ENCODE results near the gene EPHA4. TPM values are rescaled to one million over a fixed set of nuclear protein-coding genes. Genes with fewer than 3 reads are reported as not detected.

The EPHA4 gene
- total RNA-seq, 2 experiments from 2014 or later: 0.23 TPM; not detected in 1

DNA sequence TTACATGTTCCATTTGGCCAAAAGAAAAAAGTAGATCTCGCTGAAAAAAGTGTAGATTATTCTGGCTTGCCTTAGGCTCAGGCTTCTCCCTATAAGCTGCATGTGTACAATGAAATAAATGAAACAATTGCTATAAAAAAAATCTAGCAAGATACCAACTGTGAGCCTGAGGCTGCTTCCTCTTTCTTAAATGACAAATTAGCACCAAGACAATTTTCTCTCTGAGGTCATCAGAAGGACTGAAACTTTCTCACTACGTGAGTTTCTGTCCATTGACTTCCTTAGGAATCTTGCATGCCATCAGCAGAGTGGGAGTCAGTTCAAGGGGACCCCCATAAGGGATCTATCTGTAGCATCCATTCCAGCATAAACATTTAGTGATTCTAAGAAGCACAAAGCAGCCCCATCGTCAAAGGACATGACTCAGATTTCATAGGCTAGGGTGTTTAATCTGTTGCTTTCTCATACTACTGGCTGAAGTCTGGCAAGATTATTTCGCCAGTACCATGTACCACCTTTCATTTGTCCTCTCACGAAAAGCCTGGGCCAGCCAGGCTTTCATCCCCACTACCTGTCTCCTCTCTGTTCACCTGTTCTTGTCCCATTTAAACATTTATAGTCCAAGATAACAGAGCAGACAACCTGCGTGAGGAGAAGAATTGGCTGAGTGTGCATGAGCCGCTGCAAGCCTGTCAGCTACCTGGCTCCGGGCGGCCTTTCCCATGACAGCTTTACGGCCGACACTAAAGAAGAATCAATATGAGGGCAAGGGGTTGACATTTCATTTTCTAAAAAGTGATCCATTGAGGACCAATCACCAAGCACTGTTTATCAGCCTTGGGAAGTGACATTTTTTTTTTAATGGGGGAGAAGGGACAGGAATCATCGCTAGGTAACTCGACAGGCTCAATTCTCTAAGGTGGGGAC, 120.0 kb downstream of the EPHA4 start:
- H3K9me3 ChIP-seq (ENCODE audit: low read length): no peaks in the 10 kb centered on the region
- POLR2A ChIA-PET: interaction anchor here (0.5 to 1.0 kb wide), 3 partner anchors 13 to 659 kb away, joined by 3 to 5 read pairs (median 4); no protein-coding TSS in a partner anchor
- no peak overlapping the region for H3K4me2 ChIP-seq (ENCODE audit: low read length)
- BruUV-seq (replicated peaks): no TSS peak
- no peaks in the 10 kb centered on the region for H3K9me2 ChIP-seq (ENCODE audit: insufficient read depth, low read length)
- intact Hi-C loops (cut with micrococcal nuclease; ENCODE audit: unreplicated experiment): no loop called here
- no peaks in the 10 kb centered on the region for H4K20me1 ChIP-seq (ENCODE audit: insufficient read depth, low read length)
- H3K27ac ChIP-seq (ENCODE audit: low read depth, low read length, poor library complexity, severe bottlenecking): no peak overlapping the region
- no peak overlapping the region for H2AFZ ChIP-seq (ENCODE audit: low read length)
- no peaks in the 10 kb centered on the region for H3K4me1 ChIP-seq (ENCODE audit: insufficient read depth, low read length, poor library complexity, severe bottlenecking)
- H3K79me2 ChIP-seq (ENCODE audit: insufficient read depth, low read depth, low read length): no peaks in the 10 kb centered on the region
- no peak for DNase-seq (ENCODE audit: low spot score)
- no peak for TF ChIP-seq EZH2phosphoT487 (IDR thresholded peaks at IDR 0.05; ENCODE audit: borderline replicate concordance, low read depth, low read length)
- TF ChIP-seq, protein P1, sequence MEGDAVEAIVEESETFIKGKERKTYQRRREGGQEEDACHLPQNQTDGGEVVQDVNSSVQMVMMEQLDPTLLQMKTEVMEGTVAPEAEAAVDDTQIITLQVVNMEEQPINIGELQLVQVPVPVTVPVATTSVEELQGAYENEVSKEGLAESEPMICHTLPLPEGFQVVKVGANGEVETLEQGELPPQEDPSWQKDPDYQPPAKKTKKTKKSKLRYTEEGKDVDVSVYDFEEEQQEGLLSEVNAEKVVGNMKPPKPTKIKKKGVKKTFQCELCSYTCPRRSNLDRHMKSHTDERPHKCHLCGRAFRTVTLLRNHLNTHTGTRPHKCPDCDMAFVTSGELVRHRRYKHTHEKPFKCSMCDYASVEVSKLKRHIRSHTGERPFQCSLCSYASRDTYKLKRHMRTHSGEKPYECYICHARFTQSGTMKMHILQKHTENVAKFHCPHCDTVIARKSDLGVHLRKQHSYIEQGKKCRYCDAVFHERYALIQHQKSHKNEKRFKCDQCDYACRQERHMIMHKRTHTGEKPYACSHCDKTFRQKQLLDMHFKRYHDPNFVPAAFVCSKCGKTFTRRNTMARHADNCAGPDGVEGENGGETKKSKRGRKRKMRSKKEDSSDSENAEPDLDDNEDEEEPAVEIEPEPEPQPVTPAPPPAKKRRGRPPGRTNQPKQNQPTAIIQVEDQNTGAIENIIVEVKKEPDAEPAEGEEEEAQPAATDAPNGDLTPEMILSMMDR (conservative IDR thresholded peaks at IDR 0.05; ENCODE audit: low read length): no peak
- no peak overlapping the region for H3K4me3 ChIP-seq (ENCODE audit: low read depth, low read length, poor library complexity, severe bottlenecking)
- no peaks in the 10 kb centered on the region for H3K36me3 ChIP-seq (ENCODE audit: insufficient read depth, low read length)
- CTCF ChIA-PET (ENCODE audit: unreplicated experiment): no interaction called here

DNA sequence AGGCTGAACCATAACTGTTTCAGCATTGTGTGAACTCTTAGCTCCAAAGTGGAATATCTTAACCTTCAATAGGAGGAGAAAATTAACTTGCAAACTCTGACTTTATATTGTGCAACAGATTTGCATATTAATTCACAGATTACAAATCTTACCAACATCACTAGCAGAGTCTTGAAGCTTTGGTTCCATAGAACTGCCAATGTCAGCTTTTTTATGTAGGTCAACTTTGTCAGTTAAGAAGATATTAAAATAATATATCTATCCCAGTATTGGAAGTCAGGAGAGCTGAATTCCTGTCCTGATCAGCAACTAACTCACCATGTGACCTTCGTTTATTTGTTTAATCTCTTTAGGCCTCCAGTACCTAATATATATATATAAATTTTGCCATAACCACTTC, 121.8 kb downstream of the EPHA4 start:
- DNase-seq (ENCODE audit: low spot score): no peak
- Histone ChIP-seq H4K20me1 (ENCODE audit: insufficient read depth, low read length) (no peaks in the 10 kb centered on the region), H3K4me1 (ENCODE audit: insufficient read depth, low read length, poor library complexity, severe bottlenecking) (no peaks in the 10 kb centered on the region), H3K4me2 (ENCODE audit: low read length) (no peak overlapping the region), H2AFZ (ENCODE audit: low read length) (no peak overlapping the region), H3K4me3 (ENCODE audit: low read depth, low read length, poor library complexity, severe bottlenecking) (no peak overlapping the region), H3K9me2 (ENCODE audit: insufficient read depth, low read length) (no peaks in the 10 kb centered on the region), H3K27ac (ENCODE audit: low read depth, low read length, poor library complexity, severe bottlenecking) (no peak overlapping the region), H3K9me3 (ENCODE audit: low read length) (no peaks in the 10 kb centered on the region), H3K79me2 (ENCODE audit: insufficient read depth, low read depth, low read length) (no peaks in the 10 kb centered on the region), H3K36me3 (ENCODE audit: insufficient read depth, low read length) (no peaks in the 10 kb centered on the region)
- no peak for TF ChIP-seq EZH2phosphoT487 (IDR thresholded peaks at IDR 0.05; ENCODE audit: borderline replicate concordance, low read depth, low read length)
- TF ChIP-seq, protein P1 (conservative IDR thresholded peaks at IDR 0.05; ENCODE audit: low read length): no peak
- no TSS peak for BruUV-seq (replicated peaks)
- ChIA-PET POLR2A (interaction anchor here (1.6 kb wide), 1 partner anchor 11 kb away, joined by 3 read pairs; no protein-coding TSS in a partner anchor), CTCF (ENCODE audit: unreplicated experiment) (no interaction called here)
- intact Hi-C loops (cut with micrococcal nuclease; ENCODE audit: unreplicated experiment): no loop called here

DNA sequence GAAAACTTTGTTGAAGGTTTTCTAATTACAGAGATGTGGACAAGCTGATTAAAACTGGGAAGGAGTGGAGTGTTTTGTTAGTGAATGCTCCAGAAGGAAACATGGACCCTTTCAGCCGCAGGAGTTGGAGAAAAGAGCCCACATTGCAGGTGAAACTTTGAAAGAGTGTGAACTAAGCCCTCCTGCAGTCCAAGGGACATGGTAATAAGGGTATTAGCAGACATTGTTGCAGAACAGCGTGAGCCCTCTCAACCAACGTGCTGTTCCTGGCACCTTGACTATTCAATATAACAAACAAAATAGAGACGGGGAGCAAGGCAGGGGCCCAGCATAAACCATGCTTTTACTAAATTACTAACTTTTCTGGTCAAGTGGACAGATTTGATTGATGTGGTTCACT, 122.7 kb downstream of the EPHA4 start:
- CTCF ChIA-PET (ENCODE audit: unreplicated experiment): no interaction called here
- Histone ChIP-seq H3K4me1 (ENCODE audit: insufficient read depth, low read length, poor library complexity, severe bottlenecking) (no peaks in the 10 kb centered on the region), H3K9me2 (ENCODE audit: insufficient read depth, low read length) (no peaks in the 10 kb centered on the region), H3K4me2 (ENCODE audit: low read length) (no peak overlapping the region), H3K9me3 (ENCODE audit: low read length) (no peaks in the 10 kb centered on the region), H2AFZ (ENCODE audit: low read length) (no peak overlapping the region), H3K27ac (ENCODE audit: low read depth, low read length, poor library complexity, severe bottlenecking) (no peak overlapping the region), H4K20me1 (ENCODE audit: insufficient read depth, low read length) (no peaks in the 10 kb centered on the region), H3K36me3 (ENCODE audit: insufficient read depth, low read length) (no peaks in the 10 kb centered on the region), H3K4me3 (ENCODE audit: low read depth, low read length, poor library complexity, severe bottlenecking) (no peak overlapping the region), H3K79me2 (ENCODE audit: insufficient read depth, low read depth, low read length) (no peaks in the 10 kb centered on the region)
- TF ChIP-seq, protein P1 (conservative IDR thresholded peaks at IDR 0.05; ENCODE audit: low read length): no peak
- TF ChIP-seq EZH2phosphoT487 (IDR thresholded peaks at IDR 0.05; ENCODE audit: borderline replicate concordance, low read depth, low read length): no peak
- DNase-seq (ENCODE audit: low spot score): no peak
- no TSS peak for BruUV-seq (replicated peaks)
- POLR2A ChIA-PET: interaction anchor here (0.7 to 1.6 kb wide), 2 partner anchors 10 to 38 kb away, joined by 3 read pairs; no protein-coding TSS in a partner anchor
- intact Hi-C loops (cut with micrococcal nuclease; ENCODE audit: unreplicated experiment): no loop called here
